IPS-20b (cell line): ENCODE data around the gene LRRC30.

Experiments used
- H3K27ac ChIP-seq: one replicate; pipeline ENCODE4 v1.5.1; 2013; ENCODE audit warnings: low read length
- H3K27me3 ChIP-seq: 2 replicates; pipeline ENCODE4 v1.6.1; 2013; ENCODE audit warnings: mild to moderate bottlenecking, low read length, inconsistent platforms; ENCODE audit not compliant: insufficient read depth
- H3K36me3 ChIP-seq: 2 replicates; pipeline ENCODE4 v1.6.1; 2013; ENCODE audit warnings: low read depth, mild to moderate bottlenecking, inconsistent platforms, low read length, moderate library complexity; ENCODE audit not compliant: insufficient read depth
- H3K4me1 ChIP-seq: 2 replicates; pipeline ENCODE4 v1.6.1; 2013; ENCODE audit warnings: mild to moderate bottlenecking, control low read depth, inconsistent platforms, low read length, moderate library complexity; ENCODE audit not compliant: insufficient read depth
- H3K4me3 ChIP-seq: 2 replicates; pipeline ENCODE4 v1.5.1; 2013; ENCODE audit warnings: mild to moderate bottlenecking, low read length, inconsistent platforms
- H3K9ac ChIP-seq: 2 replicates; pipeline ENCODE4 v1.6.1; 2013; ENCODE audit warnings: low read depth, mild to moderate bottlenecking, inconsistent platforms, low read length, moderate library complexity
- H3K9me3 ChIP-seq: 2 replicates; pipeline ENCODE4 v1.6.1; 2013; ENCODE audit warnings: mild to moderate bottlenecking, low read depth, low read length, inconsistent platforms; ENCODE audit not compliant: insufficient read depth

Gene LRRC30

DNA sequence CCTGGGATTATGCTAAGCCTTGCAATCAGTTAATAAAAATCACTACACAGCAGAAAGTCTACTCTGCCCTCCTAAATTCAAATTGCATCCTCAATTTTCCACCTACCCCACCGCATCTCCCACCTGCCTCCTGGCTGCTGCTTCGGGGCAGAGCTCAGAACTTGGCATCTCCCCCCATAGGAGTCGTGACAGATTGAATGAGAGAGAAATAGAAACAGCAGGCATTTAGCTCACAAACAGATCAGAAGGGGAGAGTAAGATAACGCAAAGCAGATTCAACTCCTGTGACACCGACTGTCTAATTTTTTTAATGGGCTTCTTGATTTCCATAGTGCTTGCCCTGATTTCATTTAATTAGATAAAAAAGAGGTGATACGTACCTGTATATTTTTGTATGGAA lies 24.7 kb upstream of the LRRC30 start:
- Histone ChIP-seq H3K4me3 (no peak overlapping the region), H3K4me1 (peaks cover 3% of the 10 kb centered on the region; the same call in 1 of the 2 replicates), H3K27me3 (no peaks in the 10 kb centered on the region), H3K27ac (no peak overlapping the region), H3K36me3 (no peaks in the 10 kb centered on the region), H3K9me3 (no peaks in the 10 kb centered on the region), H3K9ac (no peak overlapping the region)

DNA sequence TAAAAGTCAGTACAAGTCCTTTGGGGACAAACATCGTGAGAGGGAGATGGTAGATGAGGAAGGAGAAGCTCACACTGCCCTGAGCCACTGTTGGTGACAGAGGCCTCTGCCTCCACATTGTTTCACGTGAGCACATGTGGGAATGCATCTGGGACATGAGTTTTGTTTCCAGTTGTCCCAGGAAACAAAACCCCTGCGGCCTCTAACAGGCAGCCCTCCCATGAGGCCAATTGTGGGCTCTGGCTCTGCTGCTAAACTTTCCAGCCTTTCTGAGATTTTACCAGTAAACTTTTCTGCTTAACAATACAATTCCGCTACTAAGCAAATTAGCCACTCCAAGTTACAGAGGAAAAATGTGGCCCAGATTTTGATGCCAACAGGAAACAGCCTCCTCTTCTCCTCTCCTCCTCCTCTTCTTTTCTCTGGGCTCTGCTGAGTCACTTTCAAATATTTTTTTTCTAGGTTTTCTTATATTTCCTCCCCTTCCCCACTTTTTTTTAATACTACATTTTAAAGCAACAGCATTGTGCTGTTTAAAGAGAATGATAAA lies 23.4 kb upstream of the LRRC30 start:
- no peak overlapping the region for H3K4me3 ChIP-seq
- H3K9ac ChIP-seq = no peak overlapping the region
- H3K4me1 ChIP-seq = peaks cover 3% of the 10 kb centered on the region; the same call in 1 of the 2 replicates
- no peaks in the 10 kb centered on the region for H3K9me3 ChIP-seq
- no peaks in the 10 kb centered on the region for H3K36me3 ChIP-seq
- no peak overlapping the region for H3K27ac ChIP-seq
- no peaks in the 10 kb centered on the region for H3K27me3 ChIP-seq

- Histone ChIP-seq H3K9ac (no peak overlapping the region), H3K4me3 (no peak overlapping the region), H3K4me1 (no peaks in the 10 kb centered on the region), H3K9me3 (no peaks in the 10 kb centered on the region), H3K27ac (no peak overlapping the region), H3K27me3 (no peaks in the 10 kb centered on the region), H3K36me3 (no peaks in the 10 kb centered on the region)
These were observed 9.3 kb upstream of the LRRC30 start for GRCh38 chr18:7221424-7222155.

- H3K9me3 ChIP-seq = no peaks in the 10 kb centered on the region
- H3K9ac ChIP-seq = no peak overlapping the region
- H3K4me3 ChIP-seq = no peak overlapping the region
- H3K27ac ChIP-seq = no peak overlapping the region
- H3K4me1 ChIP-seq = no peaks in the 10 kb centered on the region
- no peaks in the 10 kb centered on the region for H3K36me3 ChIP-seq
- H3K27me3 ChIP-seq = no peaks in the 10 kb centered on the region
These were observed 6.7 kb upstream of the LRRC30 start for GRCh38 chr18:7224198-7224597.

GRCh38 chr18:7232218-7232617 lies 1.3 kb downstream of the LRRC30 start:
- Histone ChIP-seq H3K36me3 (no peaks in the 10 kb centered on the region), H3K4me1 (no peaks in the 10 kb centered on the region), H3K9ac (no peak overlapping the region), H3K27me3 (no peaks in the 10 kb centered on the region), H3K9me3 (no peaks in the 10 kb centered on the region), H3K27ac (no peak overlapping the region), H3K4me3 (no peak overlapping the region)

DNA sequence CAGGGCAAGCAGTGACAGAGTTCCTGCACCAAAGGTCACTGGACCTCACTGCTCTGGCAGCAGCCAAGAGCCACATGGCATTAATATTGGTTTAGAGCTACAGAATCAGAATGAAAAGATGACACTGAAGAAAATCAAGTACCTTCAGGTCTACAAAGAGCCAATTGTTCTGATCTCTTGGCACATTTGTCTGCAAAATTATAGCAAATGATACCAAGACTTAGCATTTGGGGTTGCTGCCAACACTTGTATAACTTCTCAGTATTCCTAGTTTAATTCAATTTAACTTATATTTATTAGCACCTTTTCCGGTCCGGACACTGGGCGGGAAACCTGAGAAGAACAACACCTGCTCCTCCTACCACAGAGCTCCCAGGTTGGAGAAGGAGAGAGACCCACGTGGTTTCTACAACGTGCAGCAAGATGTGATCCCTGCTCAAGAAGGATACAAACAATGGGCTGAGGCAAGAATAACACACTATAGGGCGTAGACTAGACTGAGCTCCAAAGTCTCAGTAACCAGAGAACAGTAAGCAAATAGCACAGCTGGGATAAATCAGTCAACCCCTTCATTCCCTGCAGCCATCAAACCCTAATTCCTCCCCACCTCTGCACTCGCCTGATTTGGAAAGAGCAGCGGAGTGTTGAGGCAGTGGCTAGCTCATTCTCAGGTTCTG lies 2.4 kb downstream of the LRRC30 start:
- H3K9me3 ChIP-seq = no peaks in the 10 kb centered on the region
- H3K27ac ChIP-seq = no peak overlapping the region
- H3K9ac ChIP-seq = no peak overlapping the region
- H3K36me3 ChIP-seq = no peaks in the 10 kb centered on the region
- H3K4me3 ChIP-seq = no peak overlapping the region
- no peaks in the 10 kb centered on the region for H3K4me1 ChIP-seq
- no peaks in the 10 kb centered on the region for H3K27me3 ChIP-seq

DNA sequence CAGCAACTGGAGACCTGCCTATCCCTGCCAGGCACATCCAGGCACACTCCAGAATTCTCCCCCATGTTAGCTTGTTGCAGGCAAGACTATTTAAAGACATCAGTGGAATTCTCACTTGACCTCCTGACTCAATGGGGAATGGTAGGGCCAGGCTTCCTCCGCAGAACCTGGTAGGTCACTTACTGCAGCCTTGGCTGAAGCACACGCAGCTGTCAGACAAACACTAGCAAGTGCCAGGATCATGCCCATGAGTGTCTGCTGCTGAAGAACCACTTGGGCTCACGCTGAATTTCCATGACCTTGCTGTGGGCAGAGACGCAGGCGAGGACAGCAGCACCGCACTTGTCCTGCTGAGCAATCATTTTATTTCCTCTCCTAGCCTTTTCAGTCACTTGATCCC lies 3.2 kb downstream of the LRRC30 start:
- Histone ChIP-seq H3K9me3 (no peaks in the 10 kb centered on the region), H3K4me1 (no peaks in the 10 kb centered on the region), H3K36me3 (no peaks in the 10 kb centered on the region), H3K9ac (no peak overlapping the region), H3K4me3 (no peak overlapping the region), H3K27ac (no peak overlapping the region), H3K27me3 (no peaks in the 10 kb centered on the region)

DNA sequence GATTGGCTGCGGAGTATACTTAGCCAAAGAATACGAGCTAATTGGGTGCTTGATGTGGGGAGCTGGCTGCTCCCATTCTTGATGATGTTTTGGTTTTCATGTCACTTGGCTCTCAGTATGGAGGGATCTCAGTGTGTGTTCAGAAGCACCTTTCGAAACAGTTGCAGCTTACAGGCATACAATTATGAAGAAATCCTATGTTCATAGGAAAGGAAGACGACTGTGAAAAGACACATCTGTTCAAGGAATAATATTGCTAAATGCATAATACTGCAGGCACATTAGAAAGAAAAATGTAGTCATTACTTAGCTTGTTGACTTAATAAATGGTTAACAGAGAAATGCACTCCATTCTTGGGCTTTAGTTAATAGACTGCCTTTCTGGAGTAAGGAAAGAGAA lies 4.1 kb downstream of the LRRC30 start:
- Histone ChIP-seq H3K9ac (no peak overlapping the region), H3K9me3 (no peaks in the 10 kb centered on the region), H3K27ac (no peak overlapping the region), H3K4me3 (no peak overlapping the region), H3K4me1 (no peaks in the 10 kb centered on the region), H3K36me3 (no peaks in the 10 kb centered on the region), H3K27me3 (no peaks in the 10 kb centered on the region)

GRCh38 chr18:7236072-7236471 lies 5.2 kb downstream of the LRRC30 start:
- Histone ChIP-seq H3K4me1 (no peaks in the 10 kb centered on the region), H3K36me3 (no peaks in the 10 kb centered on the region), H3K9ac (no peak overlapping the region), H3K4me3 (no peak overlapping the region), H3K27ac (no peak overlapping the region), H3K9me3 (peaks cover 4% of the 10 kb centered on the region; the same call in 1 of the 2 replicates), H3K27me3 (no peaks in the 10 kb centered on the region)

DNA sequence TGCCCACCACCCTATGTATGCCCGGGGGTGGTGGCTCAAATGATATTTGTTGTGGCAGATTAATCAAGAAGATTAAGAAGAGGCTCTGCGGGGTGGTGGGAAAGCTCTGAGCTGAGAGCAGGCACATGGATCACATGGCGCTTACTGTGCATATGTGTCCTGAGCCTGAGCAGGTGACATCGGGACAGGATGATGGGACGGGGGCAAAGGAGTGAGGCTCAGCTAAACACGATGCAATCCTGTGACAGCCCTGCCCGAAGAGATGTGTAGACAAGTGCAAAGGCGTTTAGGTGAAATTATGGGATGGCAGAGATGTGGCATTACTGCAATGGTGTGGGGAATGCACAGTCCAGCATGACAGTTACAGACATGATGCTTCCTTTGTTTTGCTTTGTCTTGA lies 6.0 kb downstream of the LRRC30 start:
- Histone ChIP-seq H3K27ac (no peak overlapping the region), H3K9me3 (peaks cover 4% of the 10 kb centered on the region; the same call in 1 of the 2 replicates), H3K4me3 (no peak overlapping the region), H3K36me3 (no peaks in the 10 kb centered on the region), H3K9ac (no peak overlapping the region), H3K4me1 (no peaks in the 10 kb centered on the region), H3K27me3 (no peaks in the 10 kb centered on the region)

DNA sequence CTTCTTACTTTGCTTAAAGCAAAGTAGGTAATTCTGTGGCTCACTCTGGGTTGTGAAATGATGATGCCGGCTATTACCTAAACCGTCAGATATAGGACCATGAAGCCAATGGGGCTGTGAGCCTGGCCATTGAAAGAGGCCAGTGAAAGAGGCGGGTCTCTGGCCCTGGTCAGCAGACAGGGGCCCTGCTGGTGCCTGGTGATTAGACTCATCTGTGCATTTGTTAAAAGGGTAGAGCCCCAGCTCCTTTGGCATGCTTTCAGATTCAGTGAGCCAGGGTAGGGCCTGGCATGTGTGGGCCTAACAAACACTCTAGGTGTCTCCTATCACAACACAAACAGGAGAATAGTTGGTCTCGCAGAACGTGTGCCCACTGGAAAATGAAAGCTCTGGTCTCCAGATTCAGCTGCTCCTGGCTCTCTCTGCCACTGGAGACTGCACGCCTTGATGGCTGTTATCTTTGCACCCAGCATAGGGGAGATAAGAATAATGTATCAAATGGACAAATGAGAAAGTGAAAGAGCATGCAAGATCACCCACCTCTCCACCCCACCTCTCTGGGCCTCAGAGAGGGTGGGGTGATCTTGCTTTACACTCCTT lies 6.9 kb downstream of the LRRC30 start:
- Histone ChIP-seq H3K27ac (no peak overlapping the region), H3K36me3 (no peaks in the 10 kb centered on the region), H3K27me3 (no peaks in the 10 kb centered on the region), H3K4me3 (no peak overlapping the region), H3K4me1 (no peaks in the 10 kb centered on the region), H3K9ac (no peak overlapping the region), H3K9me3 (peaks cover 4% of the 10 kb centered on the region; the same call in 1 of the 2 replicates)
